IMR-90 (cell line): Measurements from ENCODE around the gene HDAC9. TPM values are rescaled to one million over a fixed set of nuclear protein-coding genes. Genes with fewer than 3 reads are reported as not detected.

Source experiments
- ATAC-seq: fragments of 200-7000 bp; cut with Tn5 transposase; 2 replicates; pipeline ENCODE4 v1.9.1; 2020; ENCODE audit warnings: low read depth, mild to moderate bottlenecking, moderate library complexity
- BruUV-seq: library from RNA; stranded (reverse); fragments of 400-500 nt; replicated peaks from 2 replicates; lab custom pipeline; 2021; lab: Mats Ljungman, UMichigan
- CTCF ChIA-PET: fragments of 300-600 bp; formaldehyde crosslinking; extraction: SDS; loops from one replicate; lab custom pipeline; 2021; ENCODE audit warnings: antibody characterized with exemption; lab: Yijun Ruan, JAX
- POLR2A ChIA-PET: fragments of 300-600 bp; sonication (Branson Sonifier 250); formaldehyde crosslinking; loops from one replicate; lab custom pipeline; 2022; ENCODE audit warnings: antibody characterized with exemption; ENCODE audit not compliant: unreplicated experiment; lab: Charles Lee
- DNase-seq: peaks from one replicate; pipeline ENCODE4 v3.0.0; 2013
- H2AFZ ChIP-seq: replicated peaks from 2 replicates; pipeline ENCODE3; 2013; ENCODE audit warnings: low read length, mild to moderate bottlenecking; ENCODE audit not compliant: poor library complexity
- H2AK5ac ChIP-seq: 2 replicates; pipeline ENCODE4 v1.6.1; 2013; ENCODE audit warnings: low read depth, low read length, inconsistent platforms
- H2AK9ac ChIP-seq: replicated peaks from 2 replicates; pipeline ENCODE3; 2013; ENCODE audit warnings: mild to moderate bottlenecking, low read depth, low read length, moderate library complexity; ENCODE audit not compliant: poor library complexity
- H2BK120ac ChIP-seq: 2 replicates; pipeline ENCODE4 v1.6.1; 2013; ENCODE audit warnings: low read depth, low read length, inconsistent platforms
- H2BK15ac ChIP-seq: 3 replicates; pipeline ENCODE4 v1.6.1; 2013; ENCODE audit warnings: low read depth, low read length, inconsistent platforms
- H2BK20ac ChIP-seq: 2 replicates; pipeline ENCODE4 v1.6.1; 2013; ENCODE audit warnings: low read depth, mild to moderate bottlenecking, inconsistent platforms, low read length, moderate library complexity
- H2BK5ac ChIP-seq: 2 replicates; pipeline ENCODE4 v1.6.1; 2013; ENCODE audit warnings: mild to moderate bottlenecking, low read depth, low read length, inconsistent platforms; ENCODE audit not compliant: poor library complexity, severe bottlenecking
- H3K14ac ChIP-seq: replicated peaks from 2 replicates; pipeline ENCODE4 v1.6.1; 2013; ENCODE audit warnings: low read depth, low read length, inconsistent platforms
- H3K18ac ChIP-seq: 2 replicates; pipeline ENCODE4 v1.6.1; 2013; ENCODE audit warnings: low read depth, low read length, control low read depth
- H3K23ac ChIP-seq: 2 replicates; pipeline ENCODE4 v1.6.1; 2013; ENCODE audit warnings: low read depth, low read length, inconsistent platforms
- H3K27ac ChIP-seq: 2 replicates; pipeline ENCODE4 v1.5.1; 2013; ENCODE audit warnings: mild to moderate bottlenecking, control low read depth, low read length; ENCODE audit not compliant: insufficient read depth
- H3K27me3 ChIP-seq: 2 replicates; pipeline ENCODE4 v1.6.1; 2013; ENCODE audit warnings: low read length; ENCODE audit not compliant: control insufficient read depth, insufficient read depth
- H3K36me3 ChIP-seq: 2 replicates; pipeline ENCODE4 v1.6.1; 2013; ENCODE audit warnings: low read length, mixed read lengths; ENCODE audit not compliant: control insufficient read depth, insufficient read depth
- H3K4ac ChIP-seq: 2 replicates; pipeline ENCODE4 v1.6.1; 2013; ENCODE audit warnings: low read depth, low read length, inconsistent platforms
- H3K4me1 ChIP-seq: 2 replicates; pipeline ENCODE4 v1.6.1; 2013; ENCODE audit warnings: low read length, mixed read lengths; ENCODE audit not compliant: control insufficient read depth, insufficient read depth
- H3K4me2 ChIP-seq: 2 replicates; pipeline ENCODE4 v1.6.1; 2013; ENCODE audit warnings: low read depth, mild to moderate bottlenecking, control low read depth, low read length, moderate library complexity
- H3K4me3 ChIP-seq: 2 replicates; pipeline ENCODE4 v1.5.1; 2013; ENCODE audit warnings: low read depth, mild to moderate bottlenecking, control low read depth, low read length, moderate library complexity; ENCODE audit not compliant: insufficient read depth
- H3K56ac ChIP-seq: 2 replicates; pipeline ENCODE4 v1.6.1; 2013; ENCODE audit warnings: low read length, inconsistent platforms; ENCODE audit not compliant: insufficient read depth; ENCODE audit errors: extremely low read depth
- H3K79me1 ChIP-seq, 2 experiments: 2 replicates each; pipeline ENCODE4 v1.6.1; 2013; ENCODE audit warnings: low read length in 2 of 2, inconsistent platforms in 1 of 2, low read depth in 1 of 2
- H3K9ac ChIP-seq: 2 replicates; pipeline ENCODE4 v1.6.1; 2013; ENCODE audit warnings: low read depth, low read length, control low read depth
- H3K9me1 ChIP-seq: 2 replicates; pipeline ENCODE4 v1.6.1; 2013; ENCODE audit warnings: low read length, inconsistent platforms; ENCODE audit not compliant: insufficient read depth
- H3K9me3 ChIP-seq: 2 replicates; pipeline ENCODE4 v1.6.1; 2013; ENCODE audit warnings: low read length; ENCODE audit not compliant: control insufficient read depth, insufficient read depth
- H4K20me1 ChIP-seq: 2 replicates; pipeline ENCODE4 v1.6.1; 2013; ENCODE audit warnings: low read length, inconsistent platforms; ENCODE audit not compliant: insufficient read depth
- H4K5ac ChIP-seq: 2 replicates; pipeline ENCODE4 v1.6.1; 2013; ENCODE audit warnings: mild to moderate bottlenecking, low read depth, low read length, control low read depth
- H4K8ac ChIP-seq, 2 experiments: 2 replicates each; pipeline ENCODE4 v1.6.1; 2013; ENCODE audit warnings: low read depth in 2 of 2, low read length in 2 of 2, control low read depth in 1 of 2, inconsistent platforms in 1 of 2
- H4K91ac ChIP-seq: 2 replicates; pipeline ENCODE4 v1.6.1; 2013; ENCODE audit warnings: low read depth, low read length, inconsistent platforms; ENCODE audit not compliant: insufficient read depth
- CEBPB ChIP-seq: IDR thresholded peaks from 2 replicates; pipeline ENCODE4 v1.6.1; 2012; ENCODE audit warnings: low read depth, low read length, improper control_type of control experiment
- NFE2L2 ChIP-seq: fragments of 150-350 bp; IDR thresholded peaks from 2 replicates; pipeline ENCODE4 v1.6.1; 2016; ENCODE audit warnings: low read depth, mild to moderate bottlenecking, low read length
- SMC3 ChIP-seq: fragments of 150-350 bp; IDR thresholded peaks from 2 replicates; pipeline ENCODE4 v1.6.1; 2016; ENCODE audit warnings: low read depth, mild to moderate bottlenecking, antibody characterized with exemption, low read length, moderate library complexity
- WGBS, 2 experiments: methylation state at CpG; one replicate each; pipeline versions ENCODE4 v1.1.5 to v1.1.7; 2013; ENCODE audit warnings: missing lambda C conversion rate in 2 of 2; ENCODE audit not compliant: insufficient read length in 1 of 2; ENCODE audit errors: extremely low coverage in 2 of 2; 5-methylcytosine and 5-hydroxymethylcytosine counted together
- dilution Hi-C: fragments of 300-500 bp; cut with HindIII; formaldehyde crosslinking; loops from one replicate; pipeline ENCODE4 v1.14.3; 2018; ENCODE audit warnings: low sequenced_read_pairs; ENCODE audit not compliant: unreplicated experiment
- in situ Hi-C: fragments of 300-500 bp; cut with MboI; formaldehyde crosslinking; loops from 3 replicates; pipeline ENCODE4 v1.14.3; 2019; ENCODE audit warnings: low sequenced_read_pairs, inconsistent platforms, mixed read lengths
- intact Hi-C: fragments of 100-400 bp; cut with micrococcal nuclease; formaldehyde crosslinking; loops from 2 replicates; pipeline ENCODE4 v1.10.0; 2022
- polyA plus RNA-seq, 3 experiments: library from polyadenylated mRNA; depleted of rRNA; stranded (reverse); fragments of >200 nt; gene quantifications; 2 replicates each; pipeline ENCODE4 v1.2.3, GENCODE V29; 2012; ENCODE audit warnings: low replicate concordance in 1 of 3
- total RNA-seq: library from RNA; depleted of rRNA; stranded (reverse); fragments of >200 nt; gene quantifications from 2 replicates; pipeline ENCODE4 v1.2.3, GENCODE V29; 2012
- TF ChIP-seq, protein P1 (sequence below): fragments of 150-350 bp; IDR thresholded peaks from 2 replicates; pipeline ENCODE4 v1.6.1; 2017; ENCODE audit warnings: mild to moderate bottlenecking, antibody characterized with exemption, low read length, low read depth

Gene HDAC9
- total and polyA plus RNA-seq, 2 of the 4 experiments (the other 2 are of a cell fraction) = 4.3 to 24.7 TPM

DNA sequence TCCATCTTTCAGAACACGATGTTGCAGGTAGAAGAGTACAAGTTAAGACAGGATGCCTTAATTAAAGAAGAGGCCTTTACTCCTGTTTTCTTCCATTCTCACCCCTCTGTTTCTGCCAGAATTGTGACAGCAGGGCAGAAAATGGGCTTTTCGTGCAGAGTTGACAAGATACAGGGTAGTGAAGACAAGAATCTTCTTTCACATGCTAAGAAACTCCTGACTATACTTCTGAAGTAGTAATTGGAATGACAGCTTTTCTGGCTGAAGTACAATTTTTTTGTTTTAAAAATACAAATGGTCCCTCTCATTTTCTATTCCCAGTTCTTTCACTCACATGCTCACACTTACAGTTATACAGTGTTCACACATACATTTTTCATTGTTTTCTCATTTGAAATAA is 22.1 kb downstream of the HDAC9 start:
- H3K36me3 ChIP-seq = no peaks in the 10 kb centered on the region

More for the DNA sequence above, 22.1 kb downstream of the HDAC9 start:
- Histone ChIP-seq H3K9ac (no peak overlapping the region), H3K4me3 (no peak overlapping the region), H3K14ac (no peak overlapping the region), H3K27me3 (no peaks in the 10 kb centered on the region), H2AFZ (no peak overlapping the region), H3K4me1 (peaks cover 7% of the 10 kb centered on the region), H3K56ac (no peak overlapping the region), H2BK5ac (no peak overlapping the region), H4K8ac (no peak overlapping the region), H3K9me3 (no peaks in the 10 kb centered on the region), H4K91ac (no peak overlapping the region), H4K5ac (peak overlapping the region; percentile 54; the same call in 1 of the 2 replicates), H2BK15ac (no peak overlapping the region; the same call in 2 of the 3 replicates), H2BK120ac (no peak overlapping the region), H3K4me2 (no peak overlapping the region), H4K20me1 (no peaks in the 10 kb centered on the region), H3K27ac (no peak overlapping the region), H3K18ac (no peak overlapping the region), H3K4ac (no peak overlapping the region), H3K9me1 (no peaks in the 10 kb centered on the region), H2AK9ac (no peak overlapping the region), H3K79me1 (peaks cover 0 to 13% of the 10 kb centered on the region in 2 experiments; a peak in 2 of 4 replicates), H2BK20ac (no peak overlapping the region), H3K23ac (no peak overlapping the region), H2AK5ac (no peak overlapping the region)
- in situ Hi-C loops (no loop called here), intact Hi-C loops (no loop called here), dilution Hi-C loops (no loop called here)
- no TSS peak for BruUV-seq
- ChIA-PET POLR2A (no interaction called here), CTCF (interaction anchor here (0.8 kb wide), 1 partner anchor 9 kb away, joined by 3 read pairs; no protein-coding TSS in a partner anchor)
- no peak for ATAC-seq
- no CpG with 5 or more reads among the region's 2 CpGs for WGBS, 2 experiments
- TF ChIP-seq NFE2L2 (no peak), CEBPB (no peak), SMC3 (no peak)
- TF ChIP-seq, protein P1, sequence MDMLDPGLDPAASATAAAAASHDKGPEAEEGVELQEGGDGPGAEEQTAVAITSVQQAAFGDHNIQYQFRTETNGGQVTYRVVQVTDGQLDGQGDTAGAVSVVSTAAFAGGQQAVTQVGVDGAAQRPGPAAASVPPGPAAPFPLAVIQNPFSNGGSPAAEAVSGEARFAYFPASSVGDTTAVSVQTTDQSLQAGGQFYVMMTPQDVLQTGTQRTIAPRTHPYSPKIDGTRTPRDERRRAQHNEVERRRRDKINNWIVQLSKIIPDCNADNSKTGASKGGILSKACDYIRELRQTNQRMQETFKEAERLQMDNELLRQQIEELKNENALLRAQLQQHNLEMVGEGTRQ = no peak
- DNase-seq = no peak
